ENCODE data around the gene MAB21L1. TPM values are rescaled to one million over a fixed set of nuclear protein-coding genes. Genes with fewer than 3 reads are reported as not detected.

MAB21L1 gene
- total and polyA plus RNA-seq, 2 donors (not counting 3 experiments of a cell fraction or from before 2014, with no cell fraction given) = 0.03 TPM; not detected in 1

GRCh38 chr13:35489050-35489449 lies 12.6 kb upstream of the MAB21L1 start:
- no peak overlapping the region for H3K4me2 ChIP-seq (ENCODE audit: insufficient read depth, low read length)
- H3K9me1 ChIP-seq (replicated peaks; ENCODE audit: control insufficient read depth, extremely low read depth, insufficient read depth, low read length) = no peaks in the 10 kb centered on the region
- no peak for FAIRE-seq
- no peaks in the 10 kb centered on the region for H3K36me3 ChIP-seq (ENCODE audit: control insufficient read depth in 2 of 2, extremely low read depth in 1 of 2, insufficient read depth in 2 of 2, low read length in 2 of 2)
- H2AFZ ChIP-seq (ENCODE audit: low read depth, low read length) = no peak overlapping the region
- no peak overlapping the region for H3K9ac ChIP-seq (replicated peaks; ENCODE audit: extremely low read depth, insufficient read depth, low read length)
- no peak overlapping the region for H3K4me3 ChIP-seq (replicated peaks in 1 of 3; ENCODE audit: insufficient read depth in 1 of 3, low read depth in 1 of 3, low read length in 3 of 3)
- H3K9me3 ChIP-seq (replicated peaks; ENCODE audit: control insufficient read depth, insufficient read depth, low read length) = no peaks in the 10 kb centered on the region
- H4K20me1 ChIP-seq (replicated peaks; ENCODE audit: control insufficient read depth, extremely low read depth, insufficient read depth, low read length) = no peaks in the 10 kb centered on the region
- intact Hi-C loops (cut with micrococcal nuclease) = no loop called here
- no peak for DNase-seq (ENCODE audit: low read depth, low spot score)
- TF ChIP-seq POLR2A (IDR thresholded peaks at IDR 0.05; ENCODE audit: low read depth, low read length) = no peak
- TF ChIP-seq GATA2 (IDR thresholded peaks at IDR 0.05; ENCODE audit: insufficient read depth, insufficient read length, low read depth, low read length) = no peak
- TF ChIP-seq FOS (IDR thresholded peaks at IDR 0.05; ENCODE audit: borderline replicate concordance, insufficient read depth, low read length) = no peak
- no peak for TF ChIP-seq POLR2AphosphoS5 (IDR thresholded peaks at IDR 0.05; ENCODE audit: insufficient read depth, low read depth, low read length)
- no peak for TF ChIP-seq EZH2 (IDR thresholded peaks at IDR 0.05; ENCODE audit: borderline replicate concordance, low read depth, low read length, severe bottlenecking)
- TF ChIP-seq JUN (IDR thresholded peaks at IDR 0.05; ENCODE audit: borderline replicate concordance, insufficient read depth, insufficient read length, low read depth) = no peak
- H3K79me2 ChIP-seq (ENCODE audit: control insufficient read depth, insufficient read depth, low read length) = no peaks in the 10 kb centered on the region
- POLR2A ChIA-PET = no interaction called here
- dilution Hi-C loops (cut with MboI; ENCODE audit: extremely low pct_ligation_motif_present, low sequenced_read_pairs) = no loop called here
- H3K27ac ChIP-seq (ENCODE audit: insufficient read depth, low read depth, low read length) = no peak overlapping the region
- no peaks in the 10 kb centered on the region for H3K27me3 ChIP-seq (ENCODE audit: control insufficient read depth in 2 of 2, insufficient read depth in 2 of 2, low read length in 2 of 2)
- no peaks in the 10 kb centered on the region for H3K4me1 ChIP-seq (ENCODE audit: control insufficient read depth, extremely low read depth, insufficient read depth, low read length)
- CTCF ChIA-PET = interaction anchor here (1.0 to 1.2 kb wide), 2 partner anchors 10 to 16 kb away, joined by 3 read pairs; no protein-coding TSS in a partner anchor
- BruUV-seq (replicated peaks) = no TSS peak

- no peak overlapping the region for H3K4me3 ChIP-seq (replicated peaks in 1 of 3; ENCODE audit: insufficient read depth in 1 of 3, low read depth in 1 of 3, low read length in 3 of 3)
- peaks cover 2% of the 10 kb centered on the region for H3K9me1 ChIP-seq (replicated peaks; ENCODE audit: control insufficient read depth, extremely low read depth, insufficient read depth, low read length)
- intact Hi-C loops (cut with micrococcal nuclease) = no loop called here
- no peaks in the 10 kb centered on the region for H3K27me3 ChIP-seq (ENCODE audit: control insufficient read depth in 2 of 2, insufficient read depth in 2 of 2, low read length in 2 of 2)
- H3K9ac ChIP-seq (replicated peaks; ENCODE audit: extremely low read depth, insufficient read depth, low read length) = no peak overlapping the region
- FAIRE-seq (no peak), DNase-seq (ENCODE audit: low read depth, low spot score) (no peak)
- H3K79me2 ChIP-seq (ENCODE audit: control insufficient read depth, insufficient read depth, low read length) = no peaks in the 10 kb centered on the region
- no peak overlapping the region for H2AFZ ChIP-seq (ENCODE audit: low read depth, low read length)
- CTCF ChIA-PET = no interaction called here
- H3K27ac ChIP-seq (ENCODE audit: insufficient read depth, low read depth, low read length) = no peak overlapping the region
- no peaks in the 10 kb centered on the region for H3K9me3 ChIP-seq (replicated peaks; ENCODE audit: control insufficient read depth, insufficient read depth, low read length)
- H3K36me3 ChIP-seq (ENCODE audit: control insufficient read depth in 2 of 2, extremely low read depth in 1 of 2, insufficient read depth in 2 of 2, low read length in 2 of 2) = no peaks in the 10 kb centered on the region
- POLR2A ChIA-PET = no interaction called here
- no peak for TF ChIP-seq POLR2AphosphoS5 (IDR thresholded peaks at IDR 0.05; ENCODE audit: insufficient read depth, low read depth, low read length)
- no peak for TF ChIP-seq MYC (IDR thresholded peaks at IDR 0.05; ENCODE audit: low read depth, low read length)
- TF ChIP-seq FOS (IDR thresholded peaks at IDR 0.05; ENCODE audit: borderline replicate concordance, insufficient read depth, low read length) = no peak
- no peak for TF ChIP-seq CTCF (IDR thresholded peaks at IDR 0.05; ENCODE audit: extremely low read depth in 1 of 2, insufficient read depth in 1 of 2, low read depth in 1 of 2, low read length in 2 of 2)
- TF ChIP-seq JUN (IDR thresholded peaks at IDR 0.05; ENCODE audit: borderline replicate concordance, insufficient read depth, insufficient read length, low read depth) = no peak
- no peak for TF ChIP-seq POLR2A (IDR thresholded peaks at IDR 0.05; ENCODE audit: low read depth, low read length)
- TF ChIP-seq MAX (IDR thresholded peaks at IDR 0.05; ENCODE audit: insufficient read depth, insufficient read length) = no peak
- TF ChIP-seq GATA2 (IDR thresholded peaks at IDR 0.05; ENCODE audit: insufficient read depth, insufficient read length, low read depth, low read length) = no peak
- no peak for TF ChIP-seq EZH2 (IDR thresholded peaks at IDR 0.05; ENCODE audit: borderline replicate concordance, low read depth, low read length, severe bottlenecking)
- no peak overlapping the region for H3K4me2 ChIP-seq (ENCODE audit: insufficient read depth, low read length)
- BruUV-seq (replicated peaks) = no TSS peak
- dilution Hi-C loops (cut with MboI; ENCODE audit: extremely low pct_ligation_motif_present, low sequenced_read_pairs) = no loop called here
- no peaks in the 10 kb centered on the region for H3K4me1 ChIP-seq (ENCODE audit: control insufficient read depth, extremely low read depth, insufficient read depth, low read length)
- H4K20me1 ChIP-seq (replicated peaks; ENCODE audit: control insufficient read depth, extremely low read depth, insufficient read depth, low read length) = no peaks in the 10 kb centered on the region
Observed at GRCh38 chr13:35485424-35485823, 8.9 kb upstream of the MAB21L1 start.

All from endothelial cell of umbilical vein (primary cell).